Suprapubic skin (tissue), 4 donors: ENCODE results near the gene SKAP1.

Experiments used
- CTCF ChIP-seq, 2 donors: fragments of 200-600 bp in 1 of 2; fragments of 450-650 bp in 1 of 2; sonication (generic) in 1 of 2; IDR thresholded peaks; one replicate each; pipeline ENCODE4 v1.5.1; 2016 to 2019; ENCODE audit warnings: antibody characterized with exemption in 2 of 2, mild to moderate bottlenecking in 1 of 2, moderate library complexity in 1 of 2
- EP300 ChIP-seq: sonication (generic); formaldehyde crosslinking; IDR thresholded peaks from one replicate; pipeline ENCODE4 v1.6.1; 2017; ENCODE audit warnings: antibody characterized with exemption
- POLR2A ChIP-seq, 2 donors: fragments of 450-650 bp; IDR thresholded peaks; one replicate each; pipeline ENCODE4 v1.6.1; 2017; ENCODE audit warnings: antibody characterized with exemption in 2 of 2, mild to moderate bottlenecking in 2 of 2, moderate library complexity in 2 of 2
- POLR2AphosphoS5 ChIP-seq, 3 donors: sonication (generic); formaldehyde crosslinking; IDR thresholded peaks; one replicate each; pipeline ENCODE4 v1.6.1; 2017; ENCODE audit warnings: antibody characterized with exemption in 3 of 3

GRCh38 chr17:48195910-48196309 lies 234.1 kb downstream of the SKAP1 start:
- TF ChIP-seq CTCF (IDR thresholded peaks at IDR 0.05) (no peak), POLR2A (IDR thresholded peaks at IDR 0.05) (no peak), EP300 (no peak), POLR2AphosphoS5 (IDR thresholded peaks at IDR 0.05) (no peak)
